Dermis microvascular lymphatic vessel endothelial cell (primary cell): ENCODE data around the gene AKAP17A. TPM values are rescaled to one million over a fixed set of nuclear protein-coding genes. Genes with fewer than 3 reads are reported as not detected.
"Not testable (repeated sequence)": the region's sequence is repeated elsewhere in the genome, so short reads cannot be mapped to it uniquely, and the experiment has no call there.

Experiments used
- DNase-seq, 2 donors: peaks; one replicate each; pipeline versions ENCODE4 v3.0.0 to v3.0.0-alpha.2; 2010; ENCODE audit warnings: low read depth in 2 of 2
- total RNA-seq: library from RNA; depleted of rRNA; stranded (reverse); fragments of >200 nt; gene quantifications from 2 replicates; pipeline ENCODE4 v1.2.1, GENCODE V29; 2014

AKAP17A gene, protein sequence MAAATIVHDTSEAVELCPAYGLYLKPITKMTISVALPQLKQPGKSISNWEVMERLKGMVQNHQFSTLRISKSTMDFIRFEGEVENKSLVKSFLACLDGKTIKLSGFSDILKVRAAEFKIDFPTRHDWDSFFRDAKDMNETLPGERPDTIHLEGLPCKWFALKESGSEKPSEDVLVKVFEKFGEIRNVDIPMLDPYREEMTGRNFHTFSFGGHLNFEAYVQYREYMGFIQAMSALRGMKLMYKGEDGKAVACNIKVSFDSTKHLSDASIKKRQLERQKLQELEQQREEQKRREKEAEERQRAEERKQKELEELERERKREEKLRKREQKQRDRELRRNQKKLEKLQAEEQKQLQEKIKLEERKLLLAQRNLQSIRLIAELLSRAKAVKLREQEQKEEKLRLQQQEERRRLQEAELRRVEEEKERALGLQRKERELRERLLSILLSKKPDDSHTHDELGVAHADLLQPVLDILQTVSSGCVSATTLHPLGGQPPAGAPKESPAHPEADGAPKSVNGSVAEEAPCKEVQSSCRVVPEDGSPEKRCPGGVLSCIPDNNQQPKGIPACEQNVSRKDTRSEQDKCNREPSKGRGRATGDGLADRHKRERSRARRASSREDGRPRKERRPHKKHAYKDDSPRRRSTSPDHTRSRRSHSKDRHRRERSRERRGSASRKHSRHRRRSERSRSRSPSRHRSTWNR
- total RNA-seq, result 13.5 and 19.1 TPM in 2 replicates

DNA sequence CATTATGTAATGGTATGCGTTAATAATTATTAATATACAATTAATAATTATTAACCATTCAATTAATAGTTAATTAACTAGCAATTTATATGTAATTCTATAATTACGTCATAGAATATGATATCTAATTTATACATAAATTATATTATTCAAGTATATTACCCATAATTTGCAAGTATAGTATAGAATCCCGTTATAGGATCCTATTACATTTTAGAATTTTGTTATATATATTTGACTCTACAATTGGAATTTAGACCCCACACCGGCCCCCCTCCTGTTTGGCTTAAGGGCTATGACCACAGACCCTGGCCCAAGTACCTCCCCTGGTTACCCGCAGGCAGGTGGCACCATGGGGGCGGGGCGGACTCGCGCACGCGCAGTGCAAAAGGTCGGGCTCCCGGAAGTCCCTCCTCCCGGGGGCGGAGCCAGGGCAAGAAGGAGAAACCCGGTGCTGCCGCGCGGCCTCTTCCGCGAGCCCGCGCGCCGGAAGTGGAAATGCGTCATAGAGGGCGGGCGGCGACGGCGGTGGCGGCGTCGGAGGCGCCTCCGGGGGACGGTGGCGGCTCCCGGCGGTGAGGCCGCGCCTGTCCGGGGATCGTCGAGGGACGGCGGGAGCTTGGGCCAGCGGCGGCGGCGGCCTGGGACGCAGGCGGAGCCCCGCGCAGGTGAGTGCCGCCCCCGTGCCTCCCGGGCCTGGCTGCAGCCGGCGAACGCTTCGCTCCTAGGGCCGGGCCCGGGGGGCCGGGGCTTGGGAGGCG, at the start of gene AKAP17A:
AKAP17A (plus strand) TSS at position 503 of the 761 bp plus-strand sequence. CDS start 1,859 bp downstream, outside the sequence.
- peak; percentile 85 to 92 for DNase-seq

DNA sequence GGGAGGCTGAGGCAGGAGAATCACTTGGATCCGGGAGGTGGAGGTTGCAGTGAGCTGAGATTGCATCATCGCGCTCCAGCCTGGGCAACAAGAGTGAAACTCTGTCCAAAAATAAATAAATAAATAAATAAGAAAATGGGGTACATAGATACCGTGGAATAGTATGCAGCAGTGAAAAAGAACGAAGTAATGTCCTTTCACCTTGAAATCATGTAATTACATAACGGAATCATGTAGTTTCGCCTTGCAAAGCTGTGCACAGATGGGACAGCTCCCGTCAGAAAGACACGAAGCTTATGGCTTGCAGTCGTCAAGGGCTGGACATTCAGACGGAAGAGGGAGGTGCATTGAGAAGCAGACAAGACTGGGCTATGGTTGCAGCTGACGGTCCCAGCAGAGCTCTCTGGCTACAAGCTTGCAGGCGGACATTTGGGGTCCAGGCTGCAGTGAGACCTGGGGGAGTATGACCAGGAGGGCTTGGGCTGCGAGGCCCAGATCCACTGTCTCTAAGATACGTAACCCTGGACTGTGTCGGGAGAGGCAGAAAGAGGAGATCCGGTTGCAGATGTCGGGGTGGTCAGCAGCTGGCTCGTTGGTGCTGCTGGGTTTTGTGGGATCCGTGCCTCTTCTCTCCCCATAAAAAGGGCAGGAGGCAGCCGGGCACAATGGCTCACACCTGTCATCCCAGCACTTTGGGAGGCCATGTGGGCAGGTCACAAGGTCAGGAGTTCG, 48.2 kb upstream of the AKAP17A start:
- DNase-seq, result no peak

DNA sequence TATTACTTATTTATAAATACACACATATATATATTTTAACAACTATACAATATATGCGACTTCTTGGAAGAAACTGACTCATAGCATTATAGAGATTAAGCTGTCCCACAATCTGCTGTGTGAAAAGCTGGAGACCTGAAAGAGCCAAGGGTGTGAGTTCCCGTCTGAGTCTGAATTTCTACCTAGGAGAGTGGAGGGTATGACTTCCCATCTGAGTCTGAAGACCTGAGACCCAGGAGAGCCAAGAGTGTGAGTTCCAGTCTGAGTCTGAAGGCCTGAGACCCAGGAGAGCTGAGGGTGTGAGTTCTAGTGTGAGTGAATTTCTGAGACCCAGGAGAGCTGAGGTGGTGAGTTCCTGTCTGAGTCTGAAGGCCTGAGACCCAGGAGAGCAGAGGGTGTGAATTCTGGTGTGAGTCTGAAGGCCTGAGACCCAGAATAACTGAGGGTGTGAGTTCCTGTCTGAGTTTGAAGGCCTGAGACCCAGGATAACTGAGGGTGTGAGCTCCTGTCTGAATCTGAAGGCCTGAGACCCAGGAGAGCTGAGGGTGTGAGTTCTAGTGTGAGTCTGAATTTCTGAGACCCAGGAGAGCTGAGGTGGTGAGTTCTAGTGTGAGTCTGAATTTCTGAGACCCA, 45.5 kb upstream of the AKAP17A start:
- no peak for DNase-seq

DNA sequence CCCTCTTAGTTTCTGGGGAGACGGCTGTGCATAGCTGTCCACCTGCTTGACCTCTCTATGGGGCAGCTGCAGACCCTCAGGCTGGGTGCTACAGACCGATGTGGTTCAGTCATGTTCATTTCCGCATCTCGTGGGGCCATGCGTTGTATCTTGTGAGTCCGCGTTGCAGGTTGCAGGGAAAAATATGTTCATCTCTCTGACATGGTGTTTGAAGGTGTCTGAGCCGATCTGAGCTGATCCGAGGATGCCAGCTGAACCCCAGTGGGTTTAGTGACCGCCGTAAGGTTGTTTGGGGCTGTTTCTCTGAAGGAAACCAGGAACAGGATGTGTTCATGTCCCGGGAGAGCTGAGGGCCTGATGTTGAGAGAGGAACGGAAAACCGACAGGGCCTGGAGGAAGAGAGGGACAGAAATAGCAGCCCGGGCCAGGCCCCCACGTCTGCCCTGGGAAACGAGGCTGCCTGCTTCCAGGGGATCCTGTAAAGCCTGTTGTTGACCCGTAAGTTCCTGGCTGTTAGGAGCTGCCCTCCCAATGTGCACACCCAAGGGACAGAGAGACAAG, 44.6 kb upstream of the AKAP17A start:
- no peak for DNase-seq

DNA sequence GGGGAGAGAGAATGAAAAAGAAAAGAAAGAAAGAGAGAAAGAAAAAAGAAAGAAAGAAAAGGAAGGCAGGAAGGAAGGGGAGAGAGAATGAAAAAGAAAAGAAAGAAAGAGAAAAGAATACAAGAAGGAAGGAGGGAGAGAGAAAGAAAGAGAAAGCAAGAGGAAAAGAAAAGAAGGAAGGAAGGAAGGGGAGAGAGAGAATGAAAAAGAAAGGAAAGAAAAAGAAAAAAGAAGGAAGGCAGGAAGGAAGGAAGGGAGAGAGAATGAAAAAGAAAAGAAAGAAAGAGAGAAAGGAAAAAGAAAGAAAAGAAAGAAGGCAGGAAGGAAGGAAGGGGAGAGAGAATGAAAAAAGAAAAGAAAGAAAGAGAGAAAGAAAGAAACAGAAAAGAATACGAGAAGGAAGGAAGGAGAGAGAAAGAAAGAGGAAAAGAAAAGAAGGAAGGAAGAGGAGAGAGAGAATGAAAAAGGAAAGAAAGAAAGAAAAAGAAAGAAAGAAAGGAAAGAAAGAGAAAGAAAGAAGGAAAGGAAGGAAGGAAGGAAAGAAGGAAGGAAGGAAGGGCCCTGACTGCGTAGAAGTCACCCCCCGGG, 39.4 kb upstream of the AKAP17A start:
- no peak for DNase-seq

DNA sequence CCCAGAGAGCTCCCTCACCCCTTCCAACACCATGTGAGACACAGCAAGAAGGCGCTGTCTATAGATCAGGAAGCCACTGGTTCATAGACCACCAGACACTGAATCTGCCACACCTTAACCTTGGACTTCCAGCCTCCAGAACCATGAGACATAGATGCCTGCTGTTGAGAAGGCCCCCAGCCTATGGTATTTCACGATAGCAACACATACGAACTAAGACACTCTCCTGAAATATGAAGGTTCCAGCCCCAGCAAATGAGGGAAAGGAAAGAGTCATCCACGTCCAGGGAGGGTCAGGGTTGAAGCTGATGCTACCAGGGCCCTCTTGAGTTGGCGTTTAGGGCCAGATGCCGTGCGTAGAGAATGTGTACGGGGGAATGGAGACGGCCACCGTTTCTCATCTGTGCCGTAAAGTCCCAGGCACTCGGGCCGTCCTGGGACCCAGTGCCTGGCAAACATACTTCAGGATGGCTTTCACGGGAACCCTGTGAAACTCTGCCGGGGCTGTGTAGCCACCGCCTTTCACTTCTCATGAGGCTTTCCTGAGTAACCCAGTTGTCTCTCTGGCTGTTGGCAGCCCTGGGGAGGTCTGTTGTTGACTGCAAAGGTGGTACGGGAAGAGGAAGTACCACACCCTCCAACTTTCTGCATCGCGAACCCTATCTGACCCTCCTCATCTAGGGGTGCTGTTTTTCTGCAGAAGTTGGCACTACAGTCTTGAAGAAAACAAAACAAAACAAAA, 36.8 kb upstream of the AKAP17A start:
- no peak for DNase-seq

DNA sequence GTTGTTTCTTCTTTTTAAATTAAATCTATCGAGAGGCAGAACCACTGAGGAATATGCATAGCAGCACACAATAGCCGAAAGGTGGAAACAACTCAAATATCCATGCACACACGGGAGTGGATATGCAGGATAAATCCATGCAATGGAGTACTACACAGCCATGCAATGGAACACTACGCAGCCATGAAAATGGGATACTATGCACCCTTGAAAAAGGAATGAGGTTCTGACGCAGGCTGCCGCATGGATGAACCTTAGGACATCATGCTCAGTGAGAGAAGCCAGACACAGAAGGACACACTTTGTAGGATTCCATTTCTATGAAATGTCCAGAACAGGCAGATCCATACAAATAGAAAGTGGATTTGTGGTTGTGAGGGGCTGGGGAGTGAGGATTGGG, 36.0 kb upstream of the AKAP17A start:
- no peak for DNase-seq

DNA sequence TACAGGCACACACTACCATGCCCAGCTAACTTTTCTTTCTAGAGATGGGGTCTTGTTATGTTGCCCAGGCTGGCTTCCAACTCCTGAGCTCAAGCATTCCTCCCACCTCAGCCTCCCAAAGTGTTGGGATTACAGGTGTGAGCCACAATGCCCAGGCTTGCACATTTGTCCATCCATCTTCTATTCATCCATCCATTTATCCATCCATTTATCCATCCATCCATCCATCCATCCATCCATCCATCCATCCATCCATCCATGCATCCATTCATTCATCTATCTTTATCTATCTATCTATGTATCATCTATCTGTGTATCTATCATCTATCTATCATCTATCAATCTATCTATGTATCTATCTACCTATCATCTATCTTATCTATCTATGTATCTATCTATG, 34.0 kb upstream of the AKAP17A start:
- DNase-seq, result not testable (repeated sequence)

DNA sequence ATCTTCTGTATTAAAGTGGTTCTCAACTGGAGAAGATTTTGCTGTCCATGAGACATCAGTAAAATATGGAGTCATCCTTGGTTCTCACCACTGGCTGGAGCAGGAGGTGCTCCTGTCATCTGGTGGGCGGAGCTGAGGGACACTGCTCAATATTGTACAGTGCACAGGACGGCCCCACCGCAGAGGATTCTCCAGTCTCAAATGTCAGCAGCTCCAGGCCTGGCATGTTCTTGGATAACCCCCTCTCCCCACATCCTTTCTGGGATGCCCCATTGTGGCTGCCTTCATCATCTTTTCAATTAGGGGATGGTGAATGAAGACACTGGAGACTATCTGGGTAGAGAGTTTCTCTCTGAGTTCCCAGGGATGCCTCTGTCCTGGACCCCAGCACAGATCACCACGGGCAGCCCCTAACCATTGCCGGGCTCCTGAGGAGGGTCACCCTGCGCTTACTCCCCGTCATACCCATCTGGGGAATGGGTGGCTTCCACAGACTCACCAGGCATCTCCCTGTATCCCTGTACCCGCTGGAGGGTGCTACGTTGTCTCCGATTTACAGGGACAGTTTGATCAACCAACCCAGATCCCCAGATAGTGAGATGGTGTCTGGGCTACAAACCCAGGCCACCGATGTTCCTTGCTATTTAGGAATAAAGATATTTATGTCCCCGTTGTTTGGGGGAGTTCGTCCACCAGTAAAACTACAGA, 32.5 kb upstream of the AKAP17A start:
- DNase-seq, result no peak

DNA sequence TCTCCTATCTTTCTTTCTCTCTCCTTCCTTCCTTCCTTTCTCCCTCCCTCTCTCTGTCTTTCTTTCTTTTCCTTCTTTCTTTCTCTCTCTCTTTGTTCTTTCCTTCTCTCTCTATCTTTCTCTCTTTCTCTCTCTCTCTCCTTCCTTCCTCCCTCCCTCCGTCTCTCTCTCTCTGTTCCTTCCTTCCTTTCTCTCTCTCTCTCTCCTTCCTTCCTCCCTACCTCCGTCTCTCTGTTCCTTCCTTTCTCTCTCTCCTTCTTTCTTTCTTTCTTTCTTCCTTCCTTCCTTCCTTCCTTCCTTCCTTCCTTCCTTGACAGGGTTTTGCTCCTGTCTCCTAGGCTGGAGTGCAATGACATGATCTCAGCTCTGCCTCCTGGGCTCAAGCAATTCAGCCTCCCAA, 30.2 kb upstream of the AKAP17A start:
- DNase-seq, result no peak

DNA sequence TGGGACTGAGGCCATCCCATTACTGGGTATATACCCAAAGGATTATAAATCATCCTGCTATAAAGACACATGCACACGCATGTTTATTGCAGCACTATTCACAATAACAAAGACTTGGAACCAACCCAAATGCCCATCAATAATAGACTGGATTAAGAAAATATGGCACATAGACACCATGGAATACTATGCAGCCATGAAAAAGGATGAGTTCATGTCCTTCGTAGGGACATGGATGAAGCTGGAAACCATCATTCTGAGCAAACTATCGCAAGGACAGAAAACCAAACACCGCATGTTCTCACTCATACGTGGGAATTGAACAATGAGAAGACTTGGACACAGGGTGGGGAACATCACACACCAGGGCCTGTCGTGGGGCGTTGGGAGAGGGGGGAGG, 27.3 kb upstream of the AKAP17A start:
- not testable (repeated sequence) for DNase-seq

DNA sequence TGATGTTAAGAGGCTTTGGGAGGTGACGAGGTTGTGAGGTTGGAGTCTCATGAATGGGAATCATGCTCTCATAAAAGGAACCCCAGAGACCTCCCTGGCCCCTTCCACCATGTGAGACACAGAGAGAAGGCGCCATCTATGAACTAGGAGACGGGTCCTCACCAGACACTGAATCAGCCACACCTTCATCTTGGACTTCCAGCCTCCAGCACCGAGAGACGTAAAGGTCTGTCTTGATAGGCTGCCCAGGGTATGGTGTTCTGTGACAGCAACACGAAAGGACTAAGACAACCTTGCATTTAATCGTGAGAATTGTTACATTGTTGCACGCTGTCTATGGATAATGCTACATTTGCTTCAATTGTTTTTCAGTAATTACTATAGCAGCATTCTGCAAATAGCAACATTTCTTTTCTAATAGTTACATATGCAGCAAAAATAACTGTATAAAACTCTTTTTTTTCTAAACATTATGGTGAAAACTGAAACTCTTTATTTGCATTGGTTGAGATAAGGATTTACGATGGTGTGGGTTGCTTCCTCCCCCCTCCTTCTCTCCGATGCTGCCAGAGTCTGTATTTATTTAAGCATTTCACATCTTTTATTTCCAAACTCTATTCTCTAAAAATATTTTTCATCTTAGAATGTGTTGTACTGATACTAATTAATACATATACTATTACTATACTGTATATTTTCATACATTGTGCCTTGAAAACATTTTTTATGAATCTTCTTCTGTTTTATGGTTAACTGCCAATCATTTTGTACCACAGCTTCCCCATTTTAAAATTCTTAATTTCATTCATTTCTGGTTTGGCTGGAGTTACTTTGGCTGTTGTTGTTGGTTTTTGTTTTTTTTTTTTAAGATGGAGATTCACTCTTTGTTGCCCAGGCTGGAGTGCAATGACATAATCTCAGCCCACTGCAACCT, 26.4 kb upstream of the AKAP17A start:
- DNase-seq, result no peak

DNA sequence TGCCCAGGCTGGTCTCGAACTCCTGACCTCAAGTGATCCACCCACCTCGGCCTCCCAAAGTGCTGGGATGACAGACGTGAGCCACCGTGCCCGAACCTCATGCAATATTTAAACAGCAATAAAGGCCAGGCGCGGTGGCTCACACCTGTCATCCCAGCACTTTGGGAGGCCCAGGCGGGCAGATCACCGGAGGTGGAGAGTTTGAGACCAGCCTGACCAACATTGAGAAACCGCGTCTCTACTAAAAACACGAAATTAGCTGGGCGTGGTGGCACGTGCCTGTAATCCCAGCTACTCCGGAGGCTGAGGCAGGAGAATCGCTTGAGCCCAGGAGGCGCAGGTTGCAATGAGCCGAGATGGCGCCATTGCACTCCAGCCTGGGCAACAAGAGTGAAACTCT, 17.2 kb upstream of the AKAP17A start:
- not testable (repeated sequence) for DNase-seq

DNA sequence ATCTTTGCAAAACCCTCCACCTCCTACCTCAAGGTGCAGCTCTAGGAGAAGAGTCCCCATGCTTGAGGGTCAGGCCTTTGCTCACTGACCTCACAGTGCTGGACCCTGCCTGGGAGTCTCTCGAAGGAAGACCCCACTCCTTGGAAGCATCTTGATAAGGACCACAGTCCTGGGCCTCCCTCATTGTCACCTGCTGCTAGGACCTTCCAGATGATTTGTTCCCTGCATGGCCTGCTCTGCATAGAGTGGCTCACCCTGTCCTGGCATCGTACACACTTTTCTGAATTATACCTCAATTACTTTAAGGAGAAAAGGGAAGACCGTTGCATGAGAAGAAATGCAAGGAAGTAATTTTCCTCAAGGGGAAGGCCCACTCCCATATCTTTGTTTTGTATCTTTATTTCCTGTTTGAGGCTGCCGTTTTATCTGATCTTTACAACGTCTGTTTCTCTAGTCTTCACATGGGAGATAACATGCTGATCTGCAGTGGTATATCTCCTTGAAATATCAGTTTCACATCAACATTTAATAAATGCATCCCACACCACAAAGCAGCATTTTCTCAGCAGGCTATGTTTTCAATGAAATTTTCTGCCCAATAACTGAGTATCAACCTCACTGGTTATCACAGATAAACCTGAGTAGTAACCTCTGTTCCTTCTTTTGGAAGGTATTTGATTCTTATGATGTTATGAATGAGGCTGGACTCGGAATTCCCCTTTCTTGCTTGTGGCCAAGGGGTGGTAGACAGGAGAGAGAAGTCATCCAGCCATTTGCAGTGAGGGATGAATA, 15.0 kb upstream of the AKAP17A start:
- DNase-seq, result no peak

DNA sequence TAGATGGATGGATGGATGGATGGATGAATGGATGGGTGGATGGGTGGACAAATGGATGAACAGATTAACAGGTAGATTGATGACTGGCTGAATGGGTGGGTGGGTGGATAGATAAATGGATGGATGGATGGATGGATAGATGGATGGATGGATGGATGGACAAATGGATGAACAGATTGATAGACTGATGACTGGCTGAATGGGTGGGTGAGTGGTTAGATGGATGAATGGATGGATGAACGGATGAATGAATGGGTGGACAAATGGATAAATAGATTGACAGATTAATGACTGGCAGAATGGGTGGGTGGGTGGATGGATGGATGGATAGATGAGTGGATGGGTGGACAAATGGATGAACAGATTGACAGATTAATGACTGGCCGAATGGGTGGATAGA, 13.6 kb upstream of the AKAP17A start:
- DNase-seq, result no peak

DNA sequence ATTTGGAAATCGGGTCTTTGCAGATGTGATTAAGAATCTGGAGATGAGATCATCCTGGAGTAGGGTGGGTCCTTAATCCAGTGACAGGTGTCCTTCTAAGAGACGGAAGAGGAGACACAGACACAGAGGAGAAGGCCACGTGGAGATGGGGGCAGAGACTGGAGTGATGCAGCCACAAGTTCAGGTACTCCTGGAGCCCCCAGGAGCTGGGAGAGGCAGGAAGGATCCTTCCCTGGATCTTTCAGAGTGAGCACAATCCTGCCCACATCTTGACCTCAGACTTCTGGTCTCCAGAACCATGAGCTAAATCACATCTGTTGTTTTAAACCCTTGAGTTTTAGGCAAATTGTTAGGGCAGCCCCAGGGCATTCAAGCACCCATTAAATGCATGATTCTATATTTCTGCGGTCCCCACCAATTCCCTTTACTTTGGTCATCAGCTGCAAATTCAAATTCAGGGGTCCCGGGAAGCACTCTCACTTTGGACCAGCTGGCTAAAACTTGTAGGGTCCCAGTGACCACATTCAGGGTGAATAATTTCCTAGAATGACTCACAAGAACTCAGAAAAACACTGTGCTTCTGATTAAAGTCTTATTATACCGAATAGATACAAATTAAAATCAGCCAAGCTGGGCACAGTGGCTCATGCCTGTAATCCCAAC, 12.8 kb upstream of the AKAP17A start:
- no peak for DNase-seq
